T-cell (primary cell): ENCODE results near the gene GSE1. TPM values are rescaled to one million over a fixed set of nuclear protein-coding genes. Genes with fewer than 3 reads are reported as not detected.

Source experiments
- ATAC-seq, 4 experiments: fragments of 200-7000 bp in 3 of 4; fragments of 150-1000 bp in 1 of 4; cut with Tn5 transposase; replicated peaks in 1 of 4; 1 replicate in 3 of 4; 2 replicates in 1 of 4; pipeline ENCODE4 v1.10.0; 2021; ENCODE audit warnings: moderate library complexity in 3 of 4, mild to moderate bottlenecking in 2 of 4, moderate number of reproducible peaks in 1 of 4
- CTCF ChIA-PET, 2 donors: fragments of 300-600 bp; sonication (Branson Sonifier 250); formaldehyde crosslinking; loops; one replicate each; lab custom pipeline; 2022; ENCODE audit warnings: antibody characterized with exemption in 2 of 2; lab: Charles Lee
- POLR2A ChIA-PET, 2 donors: fragments of 300-600 bp; sonication (Branson Sonifier 250); formaldehyde crosslinking; loops; one replicate each; lab custom pipeline; 2022; ENCODE audit warnings: antibody characterized with exemption in 2 of 2; lab: Charles Lee
- DNase-seq, 35 experiments: peaks; one replicate each; pipeline versions ENCODE4 v3.0.0 to v3.0.0-alpha.2; 2013 to 2023
- H3K27ac ChIP-seq: one replicate; pipeline ENCODE4 v1.5.1; 2013; ENCODE audit warnings: low read length
- H3K27me3 ChIP-seq, 2 experiments: replicated peaks in 1 of 2; 1 replicate in 1 of 2; 2 replicates in 1 of 2; pipeline versions ENCODE4 v1.6.1 to v1.7.0; 2013; ENCODE audit warnings: low read length in 1 of 2, mixed read lengths in 1 of 2; ENCODE audit not compliant: control insufficient read depth in 2 of 2, insufficient read depth in 2 of 2; ENCODE audit errors: extremely low read depth in 1 of 2
- H3K36me3 ChIP-seq, 2 donors: 1 replicate in 1 of 2; 2 replicates in 1 of 2; pipeline versions ENCODE4 v1.6.1 to v1.7.0; 2013; ENCODE audit warnings: low read length in 1 of 2; ENCODE audit not compliant: control insufficient read depth in 2 of 2, insufficient read depth in 1 of 2; ENCODE audit errors: extremely low read depth in 1 of 2
- H3K4me1 ChIP-seq, 2 experiments: 1 replicate in 1 of 2; 2 replicates in 1 of 2; pipeline versions ENCODE4 v1.6.1 to v1.7.0; 2013; ENCODE audit warnings: low read length in 2 of 2, mixed read lengths in 1 of 2; ENCODE audit not compliant: insufficient read depth in 2 of 2, control insufficient read depth in 1 of 2; ENCODE audit errors: extremely low read depth in 1 of 2
- H3K4me3 ChIP-seq, 2 donors: 1 replicate in 1 of 2; 2 replicates in 1 of 2; pipeline versions ENCODE4 v1.5.1 to v1.7.0; 2013; ENCODE audit warnings: mild to moderate bottlenecking in 2 of 2, low read length in 1 of 2, moderate library complexity in 1 of 2; ENCODE audit not compliant: control insufficient read depth in 1 of 2; ENCODE audit errors: extremely low read depth in 1 of 2
- H3K9me3 ChIP-seq: 2 replicates; pipeline ENCODE4 v1.7.0; 2013
- H3K27ac Mint-ChIP-seq, 2 donors: one replicate each; pipeline ENCODE4 v1.8.0; 2020 to 2021; ENCODE audit warnings: mild to moderate bottlenecking in 2 of 2, mixed read lengths in 2 of 2
- H3K27me3 Mint-ChIP-seq, 2 donors: one replicate each; pipeline ENCODE4 v1.8.0; 2021 to 2022; ENCODE audit warnings: mixed read lengths in 2 of 2
- H3K36me3 Mint-ChIP-seq: one replicate; pipeline ENCODE4 v1.8.0; 2021; ENCODE audit warnings: mixed read lengths
- H3K4me1 Mint-ChIP-seq, 3 donors: one replicate each; pipeline ENCODE4 v1.8.0; 2020 to 2022; ENCODE audit warnings: mixed read lengths in 3 of 3, mild to moderate bottlenecking in 1 of 3
- H3K4me3 Mint-ChIP-seq, 3 donors: one replicate each; pipeline ENCODE4 v1.8.0; 2020 to 2022; ENCODE audit warnings: mild to moderate bottlenecking in 3 of 3, mixed read lengths in 3 of 3, moderate library complexity in 3 of 3
- H3K9me3 Mint-ChIP-seq, 3 donors: one replicate each; pipeline ENCODE4 v1.8.0; 2020 to 2022; ENCODE audit warnings: mixed read lengths in 3 of 3
- WGBS: methylation state at CpG from one replicate; pipeline ENCODE4 v1.1.5; 2013; ENCODE audit warnings: missing lambda C conversion rate; ENCODE audit not compliant: insufficient coverage; 5-methylcytosine and 5-hydroxymethylcytosine counted together
- total RNA-seq, 35 experiments: library from RNA in 6 of 35; stranded (reverse) in 6 of 35; fragments of 120-200 nt in 1 of 35; gene quantifications; one replicate each; pipeline versions ENCODE4 v1.2.1 to v1.2.4 and lab custom pipeline; 2013 to 2026

GSE1 gene
- total RNA-seq, 5 donors from 2014 or later (not counting 1 experiment from before 2014, with no cell fraction given): 29.1 to 61.7 (median 37.4) TPM

DNA sequence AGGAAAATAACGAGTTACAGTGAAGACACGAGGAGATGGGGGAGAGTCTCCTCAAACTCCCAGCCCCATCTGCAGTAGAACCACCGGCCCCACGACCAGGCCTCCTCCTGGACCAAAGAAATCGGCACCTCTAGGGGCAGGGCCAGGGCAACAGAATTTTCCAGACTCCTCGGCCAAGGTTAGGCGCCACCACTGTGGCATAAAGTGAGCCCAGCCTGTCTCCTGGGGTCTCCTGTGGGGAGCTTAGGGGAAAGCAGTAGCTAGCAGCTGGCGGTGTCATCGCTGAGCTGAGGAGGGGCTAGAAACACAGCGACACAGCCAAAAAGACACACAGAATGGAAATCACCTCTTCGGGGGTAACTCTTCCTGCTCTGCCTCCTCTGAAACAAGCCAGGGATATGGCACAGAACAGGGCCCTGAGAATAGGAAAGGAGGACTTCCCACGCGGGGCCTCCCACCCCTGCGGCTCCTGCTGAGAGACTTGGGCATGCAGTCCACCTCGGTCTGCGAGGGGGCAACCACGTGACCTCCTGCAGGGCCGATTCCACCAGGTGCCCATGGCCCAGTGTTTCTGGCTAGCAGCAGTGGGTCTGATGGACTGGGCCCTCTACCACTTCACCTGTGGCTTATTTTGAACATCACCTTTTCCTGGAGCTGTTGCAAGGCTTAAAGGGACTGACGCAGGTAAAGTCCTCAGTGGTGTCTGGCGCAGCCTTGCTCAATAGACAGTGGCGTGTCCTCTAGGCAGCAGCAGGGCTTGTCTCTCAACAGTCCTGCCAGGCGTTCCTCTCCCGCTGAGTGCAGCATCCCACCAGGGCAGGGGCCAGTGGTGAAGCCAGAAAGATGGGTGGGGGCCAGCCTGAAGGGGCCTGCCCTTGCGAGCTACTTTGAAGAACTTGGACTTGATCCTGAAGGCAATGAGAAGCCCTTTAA is 82.3 kb downstream of the GSE1 start:
- ChIA-PET POLR2A (no interaction called here), CTCF (no interaction called here)
- H3K27me3 ChIP-seq: peaks cover 2 to 44% of the 10 kb centered on the region in 2 experiments
- no peaks in the 10 kb centered on the region for H3K36me3 ChIP-seq
- no peaks in the 10 kb centered on the region for H3K9me3 Mint-ChIP-seq
- peaks cover 0 to 18% of the 10 kb centered on the region in 2 donors for H3K27me3 Mint-ChIP-seq
- no peaks in the 10 kb centered on the region for H3K4me1 ChIP-seq
- no peak overlapping the region for H3K27ac Mint-ChIP-seq
- H3K9me3 ChIP-seq: no peaks in the 10 kb centered on the region
- no peak for DNase-seq
- 85% methylated on average over 17 of the region's 24 CpGs for WGBS
- H3K4me3 ChIP-seq: no peak overlapping the region
- no peak overlapping the region for H3K4me3 Mint-ChIP-seq
- no peak for ATAC-seq
- no peaks in the 10 kb centered on the region for H3K36me3 Mint-ChIP-seq
- H3K4me1 Mint-ChIP-seq: no peaks in the 10 kb centered on the region
- no peak overlapping the region for H3K27ac ChIP-seq

DNA sequence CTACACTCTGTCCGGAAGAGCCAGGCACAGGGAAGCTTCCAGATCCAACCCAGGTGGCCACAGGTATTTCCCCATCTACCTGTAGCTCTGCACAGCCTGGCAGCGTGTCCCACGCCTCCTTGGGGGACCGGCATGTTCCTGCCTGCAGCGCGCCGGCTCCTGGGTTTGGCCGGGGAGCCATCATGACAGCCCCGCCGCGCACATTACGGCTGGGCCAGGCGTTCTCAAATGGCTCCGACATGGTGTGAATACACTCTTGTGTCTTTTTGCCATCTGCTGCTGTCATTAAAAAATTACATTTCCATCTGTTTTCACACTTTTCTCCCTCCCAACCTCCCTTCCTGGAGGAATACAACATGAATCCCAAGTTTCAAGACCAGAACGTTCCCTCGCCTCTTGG is 83.7 kb downstream of the GSE1 start:
- DNase-seq (no peak), ATAC-seq (no peak)
- H3K9me3 ChIP-seq: no peaks in the 10 kb centered on the region
- no peak overlapping the region for H3K4me3 ChIP-seq
- Mint-ChIP-seq H3K27ac (no peak overlapping the region), H3K4me3 (no peak overlapping the region), H3K9me3 (peaks cover 0 to 2% (median 0%) of the 10 kb centered on the region in 3 donors), H3K36me3 (no peaks in the 10 kb centered on the region), H3K27me3 (peaks cover 0 to 16% of the 10 kb centered on the region in 2 donors), H3K4me1 (no peaks in the 10 kb centered on the region)
- H3K4me1 ChIP-seq: no peaks in the 10 kb centered on the region
- ChIA-PET CTCF (no interaction called here), POLR2A (no interaction called here)
- H3K27me3 ChIP-seq: peaks cover 2 to 41% of the 10 kb centered on the region in 2 experiments
- WGBS: 94% methylated on average over 14 of the region's 16 CpGs
- no peaks in the 10 kb centered on the region for H3K36me3 ChIP-seq
- H3K27ac ChIP-seq: no peak overlapping the region

DNA sequence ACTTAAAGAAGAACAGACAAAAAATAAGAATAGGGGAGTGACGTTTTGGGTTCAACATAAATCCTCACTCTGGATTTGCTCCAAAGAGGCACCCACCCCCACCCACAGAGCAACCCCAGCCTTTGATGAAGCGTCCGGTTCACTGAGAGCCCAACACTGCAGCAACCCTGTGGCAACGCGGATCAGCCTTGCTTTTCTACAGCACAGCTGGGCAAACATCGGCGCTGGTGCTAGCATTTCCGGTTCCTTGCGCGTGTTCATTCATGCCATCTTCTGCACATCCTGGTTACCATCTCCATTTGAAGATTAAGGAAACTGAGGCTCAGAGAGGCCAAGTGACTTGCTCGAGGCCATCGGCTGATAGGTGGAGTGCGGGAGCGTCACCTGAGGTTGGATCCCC is 84.3 kb downstream of the GSE1 start:
- no peak overlapping the region for H3K4me3 ChIP-seq
- DNase-seq (no peak), ATAC-seq (no peak)
- H3K36me3 Mint-ChIP-seq: no peaks in the 10 kb centered on the region
- no peaks in the 10 kb centered on the region for H3K36me3 ChIP-seq
- H3K27ac Mint-ChIP-seq: no peak overlapping the region
- H3K27me3 ChIP-seq: peaks cover 2 to 44% of the 10 kb centered on the region in 2 experiments
- ChIA-PET CTCF (no interaction called here), POLR2A (no interaction called here)
- no peak overlapping the region for H3K27ac ChIP-seq
- no peaks in the 10 kb centered on the region for H3K4me1 ChIP-seq
- no peak overlapping the region for H3K4me3 Mint-ChIP-seq
- H3K4me1 Mint-ChIP-seq: no peaks in the 10 kb centered on the region
- WGBS: 86% methylated on average over 6 of the region's 14 CpGs
- peaks cover 0 to 16% of the 10 kb centered on the region in 2 donors for H3K27me3 Mint-ChIP-seq
- no peaks in the 10 kb centered on the region for H3K9me3 ChIP-seq
- peaks cover 0 to 5% (median 0%) of the 10 kb centered on the region in 3 donors for H3K9me3 Mint-ChIP-seq

DNA sequence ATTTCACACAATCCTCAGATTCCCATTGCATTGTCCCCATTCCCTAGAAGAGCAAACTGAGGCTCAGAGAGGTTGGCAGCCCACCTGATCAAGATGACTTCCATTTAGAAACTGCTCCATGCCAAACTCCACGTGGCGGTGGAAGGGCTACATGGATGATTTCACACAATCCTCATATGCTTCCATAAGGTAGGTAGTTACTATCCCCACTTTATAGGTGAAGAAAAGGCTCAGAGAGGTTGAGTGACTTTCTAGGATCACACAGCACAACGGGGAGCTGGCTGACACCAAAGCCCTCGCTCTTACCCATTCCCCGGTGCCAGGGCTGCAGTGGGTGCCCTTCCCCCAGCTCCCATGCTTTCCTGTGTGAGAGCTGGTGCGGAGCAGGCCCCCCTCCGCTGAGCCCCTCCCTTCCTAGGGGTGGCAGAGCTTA is 85.4 kb downstream of the GSE1 start:
- CTCF ChIA-PET: no interaction called here

DNA sequence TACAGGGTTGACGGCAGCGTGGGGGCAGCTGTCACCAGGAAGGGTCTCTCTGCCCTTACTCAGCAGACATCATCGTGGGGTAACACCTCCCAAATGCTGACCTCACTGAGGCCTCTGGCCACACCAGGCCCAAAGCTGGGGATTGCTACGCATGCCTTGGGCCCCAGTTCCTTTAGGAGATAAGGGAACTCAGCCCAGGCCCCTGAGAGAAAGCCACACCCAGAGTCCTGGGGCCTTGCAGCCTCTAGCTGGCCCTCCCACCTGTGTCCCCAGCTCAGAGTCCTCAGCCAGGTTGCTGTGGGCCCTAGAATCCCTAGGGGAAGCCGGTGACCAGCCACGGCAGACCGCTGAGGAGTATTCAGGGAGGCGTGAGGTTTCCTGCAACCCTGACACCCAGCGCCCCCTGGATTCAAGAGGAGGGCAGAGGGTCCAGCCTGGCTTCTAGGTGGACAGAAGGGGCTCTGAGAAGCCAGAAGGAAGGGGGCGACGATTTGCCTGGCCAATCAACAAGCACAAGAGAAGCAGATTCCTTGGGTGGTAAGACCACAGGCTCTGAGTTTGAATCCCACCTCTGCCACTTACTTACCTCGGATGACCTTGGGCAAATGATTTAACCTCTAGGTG is 85.9 kb downstream of the GSE1 start:
- Mint-ChIP-seq H3K27me3 (peaks cover 0 to 10% of the 10 kb centered on the region in 2 donors), H3K27ac (no peak overlapping the region), H3K4me3 (no peak overlapping the region), H3K36me3 (no peaks in the 10 kb centered on the region), H3K9me3 (peaks cover 0 to 5% (median 0%) of the 10 kb centered on the region in 3 donors), H3K4me1 (no peaks in the 10 kb centered on the region)
- Histone ChIP-seq H3K27ac (no peak overlapping the region), H3K9me3 (no peaks in the 10 kb centered on the region), H3K36me3 (no peaks in the 10 kb centered on the region), H3K4me3 (no peak overlapping the region), H3K4me1 (no peaks in the 10 kb centered on the region), H3K27me3 (peaks cover 2 to 44% of the 10 kb centered on the region in 2 experiments)
- CTCF ChIA-PET: no interaction called here
- DNase-seq (no peak), ATAC-seq (no peak)
- POLR2A ChIA-PET: no interaction called here
- 74% methylated on average over 7 of the region's 12 CpGs for WGBS

More for the DNA sequence above, 85.4 kb downstream of the GSE1 start:
- H3K27me3 ChIP-seq: peaks cover 2 to 44% of the 10 kb centered on the region in 2 experiments
- H3K4me1 ChIP-seq: no peaks in the 10 kb centered on the region
- H3K9me3 ChIP-seq: no peaks in the 10 kb centered on the region
- Mint-ChIP-seq H3K27me3 (peaks cover 0 to 11% of the 10 kb centered on the region in 2 donors), H3K4me1 (no peaks in the 10 kb centered on the region), H3K36me3 (no peaks in the 10 kb centered on the region), H3K4me3 (no peak overlapping the region), H3K9me3 (peaks cover 0 to 5% (median 0%) of the 10 kb centered on the region in 3 donors), H3K27ac (no peak overlapping the region)
- DNase-seq (no peak), ATAC-seq (no peak)
- no peak overlapping the region for H3K4me3 ChIP-seq
- POLR2A ChIA-PET: no interaction called here
- H3K36me3 ChIP-seq: no peaks in the 10 kb centered on the region
- H3K27ac ChIP-seq: no peak overlapping the region
- no CpG with 5 or more reads among the region's 7 CpGs for WGBS

DNA sequence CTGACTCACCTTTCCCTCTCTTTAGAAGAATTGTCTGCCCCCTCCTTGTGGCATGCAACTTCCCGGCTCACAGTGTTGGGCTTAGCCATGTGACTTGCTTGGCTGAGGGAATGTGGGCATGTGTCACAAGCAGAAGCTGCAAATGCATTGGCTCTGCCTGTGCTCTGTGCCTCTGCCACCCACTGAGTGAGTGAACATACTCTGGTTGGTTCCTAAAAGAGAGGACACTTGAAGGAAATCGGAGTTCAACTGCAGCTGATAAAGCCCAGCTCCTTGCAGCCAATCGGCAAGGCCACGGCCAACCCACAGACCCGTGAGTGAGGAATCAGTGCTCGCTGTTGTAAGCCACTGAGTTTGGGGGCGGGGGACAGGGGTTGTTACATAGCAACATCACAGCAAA is 86.5 kb downstream of the GSE1 start:
- 80% methylated on average over 5 of the region's 7 CpGs for WGBS
- Mint-ChIP-seq H3K9me3 (peaks cover 0 to 5% (median 0%) of the 10 kb centered on the region in 3 donors), H3K4me3 (no peak overlapping the region)

More for the DNA sequence above, 86.5 kb downstream of the GSE1 start:
- Mint-ChIP-seq H3K36me3 (no peaks in the 10 kb centered on the region), H3K27ac (no peak overlapping the region), H3K27me3 (peaks cover 0 to 10% of the 10 kb centered on the region in 2 donors), H3K4me1 (no peaks in the 10 kb centered on the region)
- Histone ChIP-seq H3K36me3 (no peaks in the 10 kb centered on the region), H3K4me1 (no peaks in the 10 kb centered on the region), H3K9me3 (no peaks in the 10 kb centered on the region), H3K27me3 (peaks cover 2 to 44% of the 10 kb centered on the region in 2 experiments), H3K4me3 (no peak overlapping the region), H3K27ac (no peak overlapping the region)
- no peak for DNase-seq
- ChIA-PET POLR2A (no interaction called here), CTCF (no interaction called here)
- ATAC-seq: no peak
